H9 (cell line): Measurements from ENCODE around the gene CACNA1A. TPM values are rescaled to one million over a fixed set of nuclear protein-coding genes. Genes with fewer than 3 reads are reported as not detected.

Experiments used
- DNase-seq: peaks from one replicate; pipeline ENCODE4 v3.0.0-alpha.2; 2017
- H2AFZ ChIP-seq: one replicate; pipeline ENCODE4 v1.6.1; 2013; ENCODE audit warnings: mild to moderate bottlenecking, low read length, control low read depth, moderate library complexity
- H2AK5ac ChIP-seq: 2 replicates; pipeline ENCODE4 v1.6.1; 2013; ENCODE audit warnings: low read length, control low read depth, mixed read lengths; ENCODE audit not compliant: insufficient read length
- H2BK120ac ChIP-seq: one replicate; pipeline ENCODE4 v1.6.1; 2013; ENCODE audit warnings: low read depth, mild to moderate bottlenecking, low read length, control low read depth, inconsistent platforms; ENCODE audit not compliant: poor library complexity, severe bottlenecking
- H2BK12ac ChIP-seq: 2 replicates; pipeline ENCODE4 v1.6.1; 2013; ENCODE audit warnings: low read length, control low read depth, mixed read lengths, low read depth; ENCODE audit not compliant: insufficient read length
- H2BK15ac ChIP-seq: 2 replicates; pipeline ENCODE4 v1.6.1; 2013; ENCODE audit warnings: low read depth, low read length, control low read depth
- H2BK20ac ChIP-seq: one replicate; pipeline ENCODE4 v1.6.1; 2013; ENCODE audit warnings: low read depth, mild to moderate bottlenecking, low read length, control low read depth, inconsistent platforms; ENCODE audit not compliant: poor library complexity, severe bottlenecking
- H2BK5ac ChIP-seq: 2 replicates; pipeline ENCODE4 v1.6.1; 2013; ENCODE audit warnings: low read length, control low read depth, mixed read lengths; ENCODE audit not compliant: insufficient read length
- H3K14ac ChIP-seq: 2 replicates; pipeline ENCODE4 v1.6.1; 2013; ENCODE audit warnings: low read length, control low read depth; ENCODE audit not compliant: insufficient read depth
- H3K18ac ChIP-seq: 2 replicates; pipeline ENCODE4 v1.6.1; 2013; ENCODE audit warnings: low read depth, mild to moderate bottlenecking, mixed read lengths, low read length, control low read depth; ENCODE audit not compliant: insufficient read length
- H3K23ac ChIP-seq: 2 replicates; pipeline ENCODE4 v1.6.1; 2013; ENCODE audit warnings: low read length, control low read depth, mixed read lengths, low read depth; ENCODE audit not compliant: insufficient read length
- H3K23me2 ChIP-seq: 2 replicates; pipeline ENCODE4 v1.6.1; 2013; ENCODE audit warnings: low read depth, mild to moderate bottlenecking, mixed read lengths, low read length, control low read depth; ENCODE audit not compliant: insufficient read length, poor library complexity, severe bottlenecking
- H3K27ac ChIP-seq: 2 replicates; pipeline ENCODE4 v1.5.1; 2013; ENCODE audit warnings: low read length, control low read depth, mixed read lengths, low read depth; ENCODE audit not compliant: insufficient read length
- H3K27me3 ChIP-seq: 2 replicates; pipeline ENCODE4 v1.6.1; 2013; ENCODE audit warnings: low read length, control low read depth, inconsistent platforms; ENCODE audit not compliant: insufficient read depth
- H3K4ac ChIP-seq: 2 replicates; pipeline ENCODE4 v1.6.1; 2013; ENCODE audit warnings: low read depth, mild to moderate bottlenecking, control low read depth, inconsistent platforms, low read length, moderate library complexity
- H3K4me1 ChIP-seq: 2 replicates; pipeline ENCODE4 v1.6.1; 2013; ENCODE audit warnings: low read length, control low read depth, inconsistent platforms; ENCODE audit not compliant: insufficient read depth
- H3K4me2 ChIP-seq: 2 replicates; pipeline ENCODE4 v1.6.1; 2013; ENCODE audit warnings: low read length, control low read depth, mixed read lengths; ENCODE audit not compliant: insufficient read length, insufficient read depth
- H3K56ac ChIP-seq: 2 replicates; pipeline ENCODE4 v1.6.1; 2013; ENCODE audit warnings: low read depth, mild to moderate bottlenecking, mixed read lengths, low read length, control low read depth; ENCODE audit not compliant: insufficient read length
- H3K79me1 ChIP-seq: 2 replicates; pipeline ENCODE4 v1.6.1; 2013; ENCODE audit warnings: low read depth, mild to moderate bottlenecking, moderate library complexity, low read length, control low read depth, inconsistent platforms; ENCODE audit not compliant: insufficient read depth, poor library complexity, severe bottlenecking
- H3K79me2 ChIP-seq: 2 replicates; pipeline ENCODE4 v1.6.1; 2013; ENCODE audit warnings: low read length, control low read depth, inconsistent platforms; ENCODE audit not compliant: insufficient read depth
- H3K9ac ChIP-seq: 2 replicates; pipeline ENCODE4 v1.6.1; 2013; ENCODE audit warnings: low read length, control low read depth, mixed read lengths; ENCODE audit not compliant: insufficient read length; ENCODE audit errors: extremely low read depth
- H3K9me3 ChIP-seq: one replicate; pipeline ENCODE4 v1.6.1; 2013; ENCODE audit warnings: low read depth, low read length, inconsistent platforms; ENCODE audit not compliant: control insufficient read depth
- H3T11ph ChIP-seq: one replicate; pipeline ENCODE4 v1.6.1; 2013; ENCODE audit warnings: mild to moderate bottlenecking, low read length, control low read depth, inconsistent platforms
- H4K20me1 ChIP-seq: one replicate; pipeline ENCODE4 v1.6.1; 2013; ENCODE audit not compliant: control insufficient read depth, insufficient read length, insufficient read depth
- H4K5ac ChIP-seq: 2 replicates; pipeline ENCODE4 v1.6.1; 2013; ENCODE audit warnings: low read depth, mild to moderate bottlenecking, mixed read lengths, low read length, control low read depth; ENCODE audit not compliant: insufficient read length
- H4K8ac ChIP-seq: replicated peaks from 2 replicates; pipeline ENCODE4 v1.6.1; 2013; ENCODE audit warnings: low read length, control low read depth, mixed read lengths, low read depth; ENCODE audit not compliant: insufficient read length
- H4K91ac ChIP-seq: 2 replicates; pipeline ENCODE4 v1.6.1; 2013; ENCODE audit warnings: low read depth, mild to moderate bottlenecking, moderate library complexity, mixed read lengths, low read length, control low read depth; ENCODE audit not compliant: insufficient read length
- H3K27ac Mint-ChIP-seq, 3 experiments: 2 replicates in 2 of 3; 3 replicates in 1 of 3; pipeline ENCODE4 v1.8.0; 2020 to 2021; ENCODE audit warnings: mixed read lengths in 3 of 3, mild to moderate bottlenecking in 1 of 3, moderate library complexity in 1 of 3
- H3K27me3 Mint-ChIP-seq: 2 replicates; pipeline ENCODE4 v1.8.0; 2021; ENCODE audit warnings: low read depth, mild to moderate bottlenecking, moderate library complexity, mixed read lengths
- H3K36me3 Mint-ChIP-seq, 3 experiments: 2 replicates in 2 of 3; 3 replicates in 1 of 3; pipeline ENCODE4 v1.8.0; 2020 to 2021; ENCODE audit warnings: low read depth in 3 of 3, mixed read lengths in 3 of 3; ENCODE audit not compliant: insufficient read depth in 1 of 3
- H3K4me1 Mint-ChIP-seq, 2 experiments: 2 replicates each; pipeline ENCODE4 v1.8.0; 2020; ENCODE audit warnings: mixed read lengths in 2 of 2
- H3K4me3 Mint-ChIP-seq, 2 experiments: 2 replicates in 1 of 2; 3 replicates in 1 of 2; pipeline ENCODE4 v1.8.0; 2020 to 2021; ENCODE audit warnings: mild to moderate bottlenecking in 2 of 2, mixed read lengths in 2 of 2, moderate library complexity in 1 of 2
- H3K9me3 Mint-ChIP-seq, 2 experiments: 2 replicates in 1 of 2; 3 replicates in 1 of 2; pipeline ENCODE4 v1.8.0; 2020; ENCODE audit warnings: mild to moderate bottlenecking in 2 of 2, mixed read lengths in 2 of 2, moderate library complexity in 1 of 2
- WGBS: extraction: QIAGEN DNeasy Blood & Tissue Kit; methylation state at CpG from one replicate; pipeline ENCODE4 v1.1.7; 2013; ENCODE audit warnings: missing lambda C conversion rate, low lambda C conversion rate, mixed read lengths; ENCODE audit not compliant: insufficient read length; ENCODE audit errors: extremely low coverage; 5-methylcytosine and 5-hydroxymethylcytosine counted together
- total RNA-seq: library from RNA; stranded (reverse); gene quantifications from 2 replicates; pipeline ENCODE4 v1.2.1, GENCODE V29; 2021
- TF ChIP-seq, protein P1 (sequence below): fragments of 200-600 bp; sonication (generic); conservative IDR thresholded peaks from 3 replicates; pipeline ENCODE4 v1.8.0; 2021; ENCODE audit warnings: antibody characterized with exemption, mild to moderate bottlenecking

Gene CACNA1A
- total RNA-seq, 1 experiment from 2014 or later, result 8.0 TPM

DNA sequence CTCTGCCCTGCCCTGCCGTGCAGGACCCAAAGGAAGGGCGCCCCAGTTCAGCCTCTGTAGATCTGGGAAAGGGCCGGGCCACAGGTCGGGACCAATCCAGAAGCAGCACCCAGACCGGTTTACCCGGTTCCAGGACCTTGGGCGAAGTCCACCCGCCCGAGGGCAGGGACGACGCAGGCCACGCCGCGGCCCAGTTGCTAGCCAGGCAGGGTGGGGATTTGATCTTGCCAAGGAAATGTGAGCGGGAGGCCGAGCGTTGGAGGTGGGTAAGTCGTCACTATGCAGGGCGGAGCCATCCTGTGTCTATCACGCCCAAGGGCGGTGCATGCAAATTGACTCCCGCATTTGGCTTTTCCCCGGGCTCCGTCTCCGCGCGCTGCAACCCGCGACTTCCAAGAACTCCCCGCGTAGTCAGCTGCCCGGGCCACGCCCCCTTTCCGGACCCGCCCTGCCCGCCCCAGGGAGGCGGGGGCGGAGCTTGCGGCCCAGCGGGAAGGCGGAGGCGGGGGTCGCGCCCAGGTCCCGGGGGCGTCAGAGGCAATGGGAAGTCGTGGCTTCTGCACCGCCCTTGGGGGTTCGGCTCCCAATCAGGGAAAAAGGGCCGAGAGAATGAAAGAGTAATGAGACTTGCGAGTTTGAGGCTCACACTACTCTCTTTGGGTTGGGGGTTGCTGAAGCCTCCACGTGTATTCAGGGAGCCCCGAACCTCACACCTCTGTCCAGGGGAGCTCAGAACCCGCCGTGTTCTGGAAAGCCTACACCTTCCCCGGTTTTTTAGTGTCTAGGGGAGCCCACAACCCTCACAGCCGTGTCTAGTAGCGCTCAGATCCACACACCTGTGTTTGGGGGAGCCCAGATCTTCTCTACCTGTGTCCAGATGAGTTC lies 343.3 kb downstream of the CACNA1A start:
- Mint-ChIP-seq H3K27ac (peak overlapping the region; percentile 100), H3K9me3 (no peaks in the 10 kb centered on the region), H3K4me1 (peaks cover 36 to 44% of the 10 kb centered on the region in 2 experiments), H3K4me3 (peak overlapping the region; percentile 64 to 81), H3K36me3 (no peaks in the 10 kb centered on the region), H3K27me3 (no peaks in the 10 kb centered on the region)
- peak overlapping the region; percentile 12; the same call in 1 of the 2 replicates for H3K4ac ChIP-seq
- H3T11ph ChIP-seq, result no peak overlapping the region
- H3K9ac ChIP-seq, result peak overlapping the region; percentile 69
- H4K5ac ChIP-seq, result no peak overlapping the region
- no peaks in the 10 kb centered on the region for H4K20me1 ChIP-seq
- TF ChIP-seq, protein P1, sequence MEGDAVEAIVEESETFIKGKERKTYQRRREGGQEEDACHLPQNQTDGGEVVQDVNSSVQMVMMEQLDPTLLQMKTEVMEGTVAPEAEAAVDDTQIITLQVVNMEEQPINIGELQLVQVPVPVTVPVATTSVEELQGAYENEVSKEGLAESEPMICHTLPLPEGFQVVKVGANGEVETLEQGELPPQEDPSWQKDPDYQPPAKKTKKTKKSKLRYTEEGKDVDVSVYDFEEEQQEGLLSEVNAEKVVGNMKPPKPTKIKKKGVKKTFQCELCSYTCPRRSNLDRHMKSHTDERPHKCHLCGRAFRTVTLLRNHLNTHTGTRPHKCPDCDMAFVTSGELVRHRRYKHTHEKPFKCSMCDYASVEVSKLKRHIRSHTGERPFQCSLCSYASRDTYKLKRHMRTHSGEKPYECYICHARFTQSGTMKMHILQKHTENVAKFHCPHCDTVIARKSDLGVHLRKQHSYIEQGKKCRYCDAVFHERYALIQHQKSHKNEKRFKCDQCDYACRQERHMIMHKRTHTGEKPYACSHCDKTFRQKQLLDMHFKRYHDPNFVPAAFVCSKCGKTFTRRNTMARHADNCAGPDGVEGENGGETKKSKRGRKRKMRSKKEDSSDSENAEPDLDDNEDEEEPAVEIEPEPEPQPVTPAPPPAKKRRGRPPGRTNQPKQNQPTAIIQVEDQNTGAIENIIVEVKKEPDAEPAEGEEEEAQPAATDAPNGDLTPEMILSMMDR, result no peak
- H3K27me3 ChIP-seq, result no peaks in the 10 kb centered on the region
- H3K4me1 ChIP-seq, result peaks cover 7% of the 10 kb centered on the region; the same call in 1 of the 2 replicates
- H3K56ac ChIP-seq, result no peak overlapping the region
- peak overlapping the region; percentile 65 for H3K18ac ChIP-seq
- H3K9me3 ChIP-seq, result no peaks in the 10 kb centered on the region
- H2BK5ac ChIP-seq, result no peak overlapping the region
- peak overlapping the region; percentile 29 for H4K91ac ChIP-seq
- H3K79me2 ChIP-seq, result no peaks in the 10 kb centered on the region
- peak overlapping the region; percentile 82 for H3K4me2 ChIP-seq
- H2BK20ac ChIP-seq, result no peak overlapping the region
- peak overlapping the region; percentile 51 for H2BK12ac ChIP-seq
- H2AK5ac ChIP-seq, result no peak overlapping the region
- no peaks in the 10 kb centered on the region for H3K79me1 ChIP-seq
- no peak overlapping the region for H2AFZ ChIP-seq
- H2BK120ac ChIP-seq, result peak overlapping the region; percentile 8
- peak; percentile 98 for DNase-seq
- peaks cover 15% of the 10 kb centered on the region for H3K23me2 ChIP-seq
- H2BK15ac ChIP-seq, result no peak overlapping the region
- H3K23ac ChIP-seq, result no peak overlapping the region
- H4K8ac ChIP-seq, result no peak overlapping the region
- H3K27ac ChIP-seq, result peak overlapping the region; percentile 84
- no CpG with 5 or more reads among the region's 58 CpGs for WGBS
- peak overlapping the region; percentile 73; the same call in 1 of the 2 replicates for H3K14ac ChIP-seq
